ENCODE measurements around the gene RBSN.

DNA sequence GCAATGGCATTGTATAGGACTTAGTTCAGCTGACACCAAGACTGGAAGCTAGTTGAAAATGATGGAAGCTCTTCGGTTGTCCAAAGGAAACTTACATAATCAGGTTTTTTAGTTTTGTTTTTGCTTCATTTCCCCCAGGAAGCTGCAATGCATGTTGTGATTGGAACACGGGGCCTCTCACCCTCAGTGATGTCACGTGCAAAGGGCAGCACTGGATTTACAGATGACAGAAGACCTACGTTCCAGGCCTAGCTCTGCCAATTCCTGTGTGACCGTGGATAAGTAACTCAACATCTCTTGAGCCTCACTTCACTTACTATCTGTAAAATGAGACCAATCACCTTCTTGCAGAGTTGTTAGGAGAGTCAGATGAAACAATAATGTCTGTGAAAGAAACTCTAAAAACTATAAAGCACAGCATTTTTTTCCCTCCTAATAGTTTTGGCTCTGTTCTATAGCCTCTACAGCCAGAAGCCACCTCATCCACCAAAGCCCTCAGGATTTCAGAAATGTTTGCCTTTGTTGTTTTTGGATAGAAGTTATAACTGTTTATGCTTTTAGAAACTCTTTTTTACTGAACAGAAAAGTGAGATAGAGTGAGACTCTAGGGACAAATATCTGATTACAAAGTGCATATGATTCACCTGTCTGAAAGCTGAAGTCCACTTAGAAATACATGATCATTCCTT lies 4.6 kb downstream of the RBSN start:
- TF ChIP-seq, protein P1, sequence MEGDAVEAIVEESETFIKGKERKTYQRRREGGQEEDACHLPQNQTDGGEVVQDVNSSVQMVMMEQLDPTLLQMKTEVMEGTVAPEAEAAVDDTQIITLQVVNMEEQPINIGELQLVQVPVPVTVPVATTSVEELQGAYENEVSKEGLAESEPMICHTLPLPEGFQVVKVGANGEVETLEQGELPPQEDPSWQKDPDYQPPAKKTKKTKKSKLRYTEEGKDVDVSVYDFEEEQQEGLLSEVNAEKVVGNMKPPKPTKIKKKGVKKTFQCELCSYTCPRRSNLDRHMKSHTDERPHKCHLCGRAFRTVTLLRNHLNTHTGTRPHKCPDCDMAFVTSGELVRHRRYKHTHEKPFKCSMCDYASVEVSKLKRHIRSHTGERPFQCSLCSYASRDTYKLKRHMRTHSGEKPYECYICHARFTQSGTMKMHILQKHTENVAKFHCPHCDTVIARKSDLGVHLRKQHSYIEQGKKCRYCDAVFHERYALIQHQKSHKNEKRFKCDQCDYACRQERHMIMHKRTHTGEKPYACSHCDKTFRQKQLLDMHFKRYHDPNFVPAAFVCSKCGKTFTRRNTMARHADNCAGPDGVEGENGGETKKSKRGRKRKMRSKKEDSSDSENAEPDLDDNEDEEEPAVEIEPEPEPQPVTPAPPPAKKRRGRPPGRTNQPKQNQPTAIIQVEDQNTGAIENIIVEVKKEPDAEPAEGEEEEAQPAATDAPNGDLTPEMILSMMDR (IDR thresholded peaks at IDR 0.05; ENCODE audit: poor library complexity), result no peak
- TF ChIP-seq EZH2phosphoT487 (IDR thresholded peaks at IDR 0.05; ENCODE audit: low read depth, severe bottlenecking, unreplicated experiment) (no peak), EZH2 (IDR thresholded peaks at IDR 0.05; ENCODE audit: borderline replicate concordance) (no peak)

Data from hepatocyte (in vitro differentiated cells).